SHP77 (cell line): ENCODE results near the gene GNAO1.

Experiments
- DNase-seq, 2 experiments: peaks; one replicate each; lab custom pipeline; 2025; lab: John Stamatoyannopoulos, UW

GNAO1 gene

GRCh38 chr16:56400458-56400857 lies 209.2 kb downstream of the GNAO1 start:
- no peak for DNase-seq

GRCh38 chr16:56401482-56401881 lies 210.2 kb downstream of the GNAO1 start:
- peak; percentile 61 to 65 for DNase-seq

DNA sequence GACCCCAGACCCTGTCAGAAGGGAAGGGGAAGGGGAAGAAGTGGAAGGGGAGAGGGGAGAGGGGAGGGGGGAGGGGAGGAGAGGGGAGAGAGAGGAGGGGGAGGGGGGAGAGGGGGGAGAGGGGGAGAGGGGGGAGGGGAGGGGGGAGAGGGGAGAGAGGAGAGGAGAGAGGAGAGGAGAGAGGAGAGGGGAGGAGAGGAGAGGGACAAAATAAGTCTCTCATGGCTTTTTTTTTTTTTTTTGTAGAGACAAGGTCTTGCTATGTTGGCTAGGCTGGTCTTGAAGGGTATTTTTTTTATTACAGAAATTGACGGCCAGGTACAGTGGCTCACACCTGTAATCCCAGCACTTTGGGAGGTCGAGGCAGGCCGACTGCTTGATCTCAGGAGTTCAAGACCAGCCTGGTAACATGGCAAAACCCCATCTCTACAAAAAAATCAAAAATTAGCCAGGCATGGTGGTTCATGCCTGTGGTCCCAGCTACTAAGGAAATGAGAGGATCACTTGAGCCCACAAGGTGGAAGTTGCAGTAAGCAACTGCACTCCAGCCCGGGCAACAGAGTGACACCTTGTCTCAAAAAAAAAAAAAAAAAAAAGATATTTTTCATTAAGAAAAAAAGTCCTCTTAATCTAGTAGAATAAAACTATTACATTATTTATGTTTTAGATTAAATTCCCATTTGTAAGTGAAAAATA lies 214.8 kb downstream of the GNAO1 start:
- no peak for DNase-seq
